GM10248 (cell line): ENCODE data around the gene MRPL2.
"Not testable (repeated sequence)": the region's sequence is repeated elsewhere in the genome, so short reads cannot be mapped to it uniquely, and the experiment has no call there.

Source experiments
- CTCF ChIA-PET: fragments of 300-600 bp; sonication (Branson Sonifier 250); formaldehyde crosslinking; extraction: SDS; loops from one replicate; lab custom pipeline; 2021; ENCODE audit warnings: antibody characterized with exemption; lab: Yijun Ruan, JAX
- POLR2A ChIA-PET: fragments of 350-650 bp; sonication (Branson Sonifier 250); formaldehyde crosslinking; extraction: SDS; loops from one replicate; lab custom pipeline; 2020; ENCODE audit warnings: antibody characterized with exemption; lab: Yijun Ruan, JAX
- DNase-seq: peaks from one replicate; pipeline ENCODE4 v3.0.0; 2012; ENCODE audit errors: extremely low spot score
- TF ChIP-seq, protein P1 (sequence below): IDR thresholded peaks from 2 replicates; pipeline ENCODE4 v1.5.1; 2012; ENCODE audit warnings: mild to moderate bottlenecking, low read depth; ENCODE audit errors: extremely low read depth, missing control alignments, control extremely low read depth

The MRPL2 gene

DNA sequence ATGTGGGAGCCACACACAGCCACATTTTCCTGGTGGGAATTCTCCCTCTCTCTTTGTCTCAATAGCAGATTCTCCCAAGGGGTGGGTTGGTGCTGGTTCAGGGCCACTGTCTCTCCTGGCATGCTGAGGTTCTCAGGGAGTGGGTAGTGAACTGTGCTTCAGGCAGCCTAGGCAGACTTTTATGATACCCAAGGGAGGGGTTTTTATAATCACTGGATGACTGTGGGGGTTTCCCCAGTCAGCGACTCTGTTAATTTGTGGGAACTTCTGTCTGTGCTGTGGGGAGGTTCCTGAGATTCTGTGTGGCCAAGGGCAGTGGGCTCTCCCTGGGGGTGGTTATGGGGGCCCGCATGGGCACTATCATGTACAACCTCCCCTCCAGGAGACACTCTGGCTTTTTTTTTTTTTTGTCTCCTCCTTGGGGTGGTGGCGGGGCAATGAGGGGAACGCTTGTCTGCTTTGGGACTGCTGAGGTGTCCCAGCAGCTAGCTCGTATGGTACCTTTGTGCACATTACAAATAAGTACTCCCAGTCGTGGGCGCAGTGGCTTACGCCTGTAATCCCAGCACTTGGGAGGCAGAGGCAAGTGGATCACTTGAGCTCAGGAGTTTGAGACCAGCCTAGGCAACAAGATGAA is 26.9 kb upstream of the MRPL2 start:
- ChIA-PET CTCF (interaction anchor here (2.7 kb wide), 1 partner anchor 11 kb away, joined by 9 read pairs; no protein-coding TSS in a partner anchor), POLR2A (interaction anchor here (0.7 kb wide), 1 partner anchor 10 kb away, joined by 4 read pairs; the partner anchor contains the start of gene PTK7)
- TF ChIP-seq, protein P1, sequence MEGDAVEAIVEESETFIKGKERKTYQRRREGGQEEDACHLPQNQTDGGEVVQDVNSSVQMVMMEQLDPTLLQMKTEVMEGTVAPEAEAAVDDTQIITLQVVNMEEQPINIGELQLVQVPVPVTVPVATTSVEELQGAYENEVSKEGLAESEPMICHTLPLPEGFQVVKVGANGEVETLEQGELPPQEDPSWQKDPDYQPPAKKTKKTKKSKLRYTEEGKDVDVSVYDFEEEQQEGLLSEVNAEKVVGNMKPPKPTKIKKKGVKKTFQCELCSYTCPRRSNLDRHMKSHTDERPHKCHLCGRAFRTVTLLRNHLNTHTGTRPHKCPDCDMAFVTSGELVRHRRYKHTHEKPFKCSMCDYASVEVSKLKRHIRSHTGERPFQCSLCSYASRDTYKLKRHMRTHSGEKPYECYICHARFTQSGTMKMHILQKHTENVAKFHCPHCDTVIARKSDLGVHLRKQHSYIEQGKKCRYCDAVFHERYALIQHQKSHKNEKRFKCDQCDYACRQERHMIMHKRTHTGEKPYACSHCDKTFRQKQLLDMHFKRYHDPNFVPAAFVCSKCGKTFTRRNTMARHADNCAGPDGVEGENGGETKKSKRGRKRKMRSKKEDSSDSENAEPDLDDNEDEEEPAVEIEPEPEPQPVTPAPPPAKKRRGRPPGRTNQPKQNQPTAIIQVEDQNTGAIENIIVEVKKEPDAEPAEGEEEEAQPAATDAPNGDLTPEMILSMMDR, result no peak
- peak; percentile 70 for DNase-seq

DNA sequence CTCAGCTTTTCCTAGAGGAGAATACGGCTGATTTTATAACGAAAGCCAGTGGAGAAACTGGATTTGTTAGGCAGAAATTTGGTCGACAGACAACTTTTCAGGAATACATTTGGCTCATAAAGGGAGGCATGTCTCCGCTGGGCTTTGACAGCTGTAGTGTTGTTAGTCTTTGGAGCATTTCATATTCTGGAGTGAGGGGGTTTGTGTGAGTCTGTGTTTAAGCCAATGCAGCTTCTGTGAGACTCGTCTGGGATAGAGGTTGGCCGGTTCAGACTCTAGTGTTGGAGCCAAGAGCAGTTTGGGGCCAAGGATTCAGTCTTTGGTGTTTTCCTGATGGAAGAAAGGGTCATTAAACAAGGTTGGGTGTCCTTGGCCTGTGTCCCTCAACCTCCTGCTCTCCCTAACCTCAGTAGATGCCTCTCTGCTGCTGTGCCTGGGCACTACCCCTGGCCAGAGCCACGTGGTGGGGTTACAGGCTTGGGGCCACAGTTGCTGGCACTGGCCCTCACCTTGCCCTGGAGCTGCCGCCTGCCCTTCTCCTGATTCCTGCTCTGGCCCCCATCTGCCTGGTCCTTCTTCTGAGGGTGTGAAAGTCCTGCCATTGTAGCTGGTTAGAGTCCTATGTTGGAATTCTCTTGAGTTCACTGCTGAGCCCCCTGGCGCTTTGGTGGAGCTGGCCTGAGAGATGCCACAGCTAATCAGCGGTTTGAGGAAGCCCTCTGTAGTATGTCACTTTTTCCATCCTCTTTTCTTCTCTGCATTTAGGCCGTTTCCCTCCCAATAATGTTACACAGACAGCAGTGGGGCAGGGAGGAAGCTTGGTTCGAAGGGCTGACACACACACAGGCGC is 23.8 kb upstream of the MRPL2 start:
- TF ChIP-seq, protein P1, result no peak
- no peak for DNase-seq
- POLR2A ChIA-PET, result no interaction called here
- CTCF ChIA-PET, result interaction anchor here (1.1 to 1.5 kb wide), 3 partner anchors 9 to 14 kb away, joined by 3 to 4 read pairs (median 4); no protein-coding TSS in a partner anchor

DNA sequence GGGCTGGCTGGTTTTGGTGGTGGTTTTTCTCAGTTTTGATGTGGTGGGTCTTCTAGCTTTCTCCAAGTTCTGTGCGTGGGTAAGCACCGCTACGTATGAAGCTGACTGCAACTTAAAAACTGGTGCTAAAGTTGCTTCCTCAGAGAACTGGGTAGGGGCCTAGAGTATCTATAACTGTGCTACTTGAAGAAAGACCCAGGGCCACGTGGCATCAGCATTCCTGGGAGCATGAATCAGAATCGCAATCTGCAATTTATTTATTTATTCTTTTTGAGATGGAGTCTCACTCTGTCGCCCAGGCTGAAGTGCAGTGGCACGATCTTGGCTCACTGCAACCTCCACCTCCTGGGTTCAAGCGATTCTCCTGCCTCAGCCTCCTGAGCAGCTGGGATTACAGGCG is 22.7 kb upstream of the MRPL2 start:
- POLR2A ChIA-PET, CTCF ChIA-PET, DNase-seq: not testable (repeated sequence)

DNA sequence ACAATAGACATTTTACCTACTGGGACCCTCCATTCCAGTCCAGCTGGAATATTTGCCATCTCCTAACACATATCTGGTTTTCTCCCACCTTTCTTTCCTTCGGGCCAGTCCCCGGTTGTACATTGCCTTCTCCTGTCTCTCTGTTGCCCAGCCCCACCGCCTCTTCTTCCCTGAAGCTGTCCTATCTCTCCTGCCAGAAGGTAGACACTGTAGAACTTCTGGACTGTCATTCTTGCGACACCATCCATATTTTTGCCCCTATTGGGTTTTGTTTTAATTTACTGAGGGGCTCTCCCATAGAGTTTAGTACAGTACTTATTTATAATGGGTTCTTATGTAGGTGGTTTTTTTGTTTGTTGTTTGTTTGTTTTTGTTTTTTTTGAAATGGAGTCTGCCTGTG is 21.8 kb upstream of the MRPL2 start:
- CTCF ChIA-PET, result interaction anchor here (0.6 kb wide), 1 partner anchor 63 kb away, joined by 3 read pairs; no protein-coding TSS in a partner anchor
- POLR2A ChIA-PET, result no interaction called here
- TF ChIP-seq, protein P1, result no peak

DNA sequence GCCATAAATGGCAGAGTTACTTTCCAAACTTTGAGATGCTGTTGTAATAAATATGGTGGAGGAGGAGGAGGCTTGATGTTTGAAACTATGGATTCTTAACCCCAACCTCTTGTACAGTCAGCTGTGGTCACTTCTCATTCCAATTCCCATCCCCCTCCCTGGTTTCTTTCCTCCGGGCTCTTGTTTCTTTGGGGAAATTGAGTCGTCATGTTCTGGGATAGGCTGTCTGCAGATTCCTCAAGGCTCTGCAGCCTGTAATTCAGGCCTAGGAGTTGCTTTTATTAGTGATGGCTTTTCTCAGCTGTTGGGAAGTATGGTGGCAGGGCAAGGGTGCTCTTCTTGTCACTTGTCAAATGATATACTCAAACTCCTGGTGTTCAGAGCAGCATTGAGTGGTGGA is 19.5 kb upstream of the MRPL2 start:
- TF ChIP-seq, protein P1, result no peak
- DNase-seq, result no peak
- ChIA-PET POLR2A (no interaction called here), CTCF (interaction anchor here (1.0 kb wide), 1 partner anchor 65 kb away, joined by 3 read pairs; no protein-coding TSS in a partner anchor)

More for the DNA sequence above, 21.8 kb upstream of the MRPL2 start:
- no peak for DNase-seq

DNA sequence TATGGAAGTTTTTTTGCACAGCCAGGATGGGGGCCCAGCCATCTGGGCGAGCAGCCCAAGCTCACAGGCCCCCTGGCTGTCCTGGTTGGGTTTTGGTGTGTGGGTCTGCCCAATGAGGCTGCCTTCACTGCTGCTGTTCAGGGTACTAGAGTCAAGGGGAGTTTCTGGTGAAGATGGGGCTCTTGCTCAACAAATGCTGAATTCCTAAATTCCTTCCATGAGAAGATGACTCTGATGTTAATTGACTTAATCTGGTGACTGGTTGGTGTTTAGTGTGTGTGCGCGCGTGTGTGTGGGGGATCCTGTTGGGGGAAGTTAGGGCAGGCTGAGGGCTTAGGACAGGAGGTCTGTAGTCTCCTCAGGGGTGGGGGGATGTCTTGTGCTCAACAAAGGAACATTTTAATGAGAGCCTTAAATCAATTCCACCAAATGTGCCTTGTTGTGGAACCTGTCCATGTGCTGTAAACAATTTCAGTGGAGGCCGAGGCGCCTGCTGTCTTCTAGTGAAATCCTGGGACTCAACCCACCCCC is 18.8 kb upstream of the MRPL2 start:
- DNase-seq, result no peak
- POLR2A ChIA-PET, result no interaction called here
- TF ChIP-seq, protein P1, result no peak
- CTCF ChIA-PET, result interaction anchor here (2.2 kb wide), 1 partner anchor 66 kb away, joined by 8 read pairs; no protein-coding TSS in a partner anchor
